CD4-positive, alpha-beta T cell treated with Interferon gamma for 1 hour (primary cell): ENCODE measurements around the gene KLK15.

Experiments used
- DNase-seq: peaks from one replicate; pipeline ENCODE4 v3.0.0-alpha.2; 2020

Gene KLK15

GRCh38 chr19:50843205-50843604 lies 9.8 kb upstream of the KLK15 start:
- DNase-seq: no peak

GRCh38 chr19:50842130-50842529 lies 8.8 kb upstream of the KLK15 start:
- no peak for DNase-seq

- DNase-seq: no peak
Measured at GRCh38 chr19:50839712-50840655, 6.6 kb upstream of the KLK15 start.

GRCh38 chr19:50838239-50838638 lies 4.9 kb upstream of the KLK15 start:
- no peak for DNase-seq

- no peak for DNase-seq
Measured at GRCh38 chr19:50837300-50837699, 3.9 kb upstream of the KLK15 start.

GRCh38 chr19:50836543-50837195 lies 3.3 kb upstream of the KLK15 start:
- DNase-seq: no peak

GRCh38 chr19:50835785-50836542 lies 2.6 kb upstream of the KLK15 start:
- peak; percentile 52 for DNase-seq

- DNase-seq: no peak
Measured at GRCh38 chr19:50835103-50835784, 1.9 kb upstream of the KLK15 start.

GRCh38 chr19:50833802-50834167 lies 411 bp upstream of the KLK15 start:
- DNase-seq: no peak

- DNase-seq: no peak
Measured at GRCh38 chr19:50832666-50833065, 708 bp downstream of the KLK15 start.

- no peak for DNase-seq
Measured at GRCh38 chr19:50831026-50831396, 2.4 kb downstream of the KLK15 start.

GRCh38 chr19:50830266-50831025 lies 2.9 kb downstream of the KLK15 start:
- DNase-seq: no peak

- no peak for DNase-seq
Measured at GRCh38 chr19:50829801-50830200, 3.6 kb downstream of the KLK15 start.

- no peak for DNase-seq
Measured at GRCh38 chr19:50827476-50827875, 5.9 kb downstream of the KLK15 start.

GRCh38 chr19:50826492-50827240 lies 6.7 kb downstream of the KLK15 start:
- no peak for DNase-seq

GRCh38 chr19:50823389-50824042 lies 9.9 kb downstream of the KLK15 start, which contains the start of gene KLK1:
KLK1 (minus strand) TSS chr19:50823787; CDS start chr19:50823748, 39 bp downstream.
- no peak for DNase-seq

GRCh38 chr19:50822661-50823208 lies 10.6 kb downstream of the KLK15 start:
- no peak for DNase-seq

GRCh38 chr19:50821622-50822021 lies 11.8 kb downstream of the KLK15 start:
- DNase-seq: no peak

- no peak for DNase-seq
Measured at GRCh38 chr19:50821248-50821612, 12.1 kb downstream of the KLK15 start.

GRCh38 chr19:50820549-50821247 lies 12.7 kb downstream of the KLK15 start:
- no peak for DNase-seq
